ENCODE results near the gene ARHGAP15.
A peak's percentile ranks its signal among the peaks of the same experiment; 100 is the strongest.

Gene ARHGAP15

DNA sequence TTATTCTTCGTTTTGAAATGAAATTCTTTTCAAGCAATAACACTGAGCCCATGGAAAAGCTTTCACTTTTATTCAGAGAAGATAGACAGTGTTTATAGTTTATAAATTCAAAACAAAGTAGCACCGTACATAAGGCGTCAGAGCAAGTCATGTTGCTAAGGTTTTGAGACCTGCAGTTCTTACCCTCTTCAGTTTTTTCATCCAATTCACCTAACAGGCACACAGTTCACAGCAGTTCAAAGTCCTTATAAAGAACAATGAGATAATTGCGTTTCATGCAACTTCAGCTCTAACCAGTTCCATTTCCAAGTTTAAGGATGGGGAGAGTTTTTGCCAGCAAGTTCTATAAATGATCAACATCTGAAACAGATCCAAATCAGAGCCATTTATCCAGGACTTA lies 96.7 kb downstream of the ARHGAP15 start:
- no peak for DNase-seq (ENCODE audit: low read depth in 3 of 3)

DNA sequence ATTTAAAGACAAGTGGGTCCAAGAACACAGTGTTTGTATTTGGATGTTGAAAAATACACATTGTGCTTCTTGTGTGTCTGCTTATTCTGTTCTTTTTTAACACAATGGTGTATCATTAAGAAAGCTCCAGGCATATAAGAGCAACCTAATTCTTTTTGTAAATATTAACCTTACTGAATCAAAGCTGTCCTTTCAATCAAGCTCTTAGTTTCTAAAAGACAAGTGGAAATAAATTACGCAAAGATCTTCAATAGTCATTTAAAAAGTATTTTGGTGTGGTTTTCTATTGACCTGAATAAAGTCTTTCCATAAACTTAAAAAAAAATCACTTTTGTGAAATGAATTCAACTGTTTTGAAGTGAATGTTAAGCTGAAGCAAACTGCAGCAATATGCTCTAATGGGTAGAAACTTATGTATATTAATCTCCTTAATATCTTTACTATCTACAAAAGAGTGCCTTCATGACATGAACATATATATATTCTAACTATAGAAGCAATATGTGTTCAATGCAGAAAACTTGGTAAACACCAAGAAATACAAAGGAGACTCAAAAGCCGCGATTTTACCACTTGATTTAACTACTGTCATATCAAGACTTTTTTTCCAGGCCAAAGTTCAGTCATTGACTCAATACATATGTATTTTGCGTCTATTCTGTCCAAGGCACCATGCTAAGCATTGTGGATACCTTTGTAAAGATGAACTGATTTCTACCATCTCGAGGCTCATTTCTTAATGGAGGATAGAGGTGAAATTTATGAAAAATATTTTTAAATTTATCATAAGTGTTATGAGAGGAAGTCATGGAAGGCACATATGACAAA lies 97.7 kb downstream of the ARHGAP15 start:
- DNase-seq (ENCODE audit: low read depth in 3 of 3), result no peak

DNA sequence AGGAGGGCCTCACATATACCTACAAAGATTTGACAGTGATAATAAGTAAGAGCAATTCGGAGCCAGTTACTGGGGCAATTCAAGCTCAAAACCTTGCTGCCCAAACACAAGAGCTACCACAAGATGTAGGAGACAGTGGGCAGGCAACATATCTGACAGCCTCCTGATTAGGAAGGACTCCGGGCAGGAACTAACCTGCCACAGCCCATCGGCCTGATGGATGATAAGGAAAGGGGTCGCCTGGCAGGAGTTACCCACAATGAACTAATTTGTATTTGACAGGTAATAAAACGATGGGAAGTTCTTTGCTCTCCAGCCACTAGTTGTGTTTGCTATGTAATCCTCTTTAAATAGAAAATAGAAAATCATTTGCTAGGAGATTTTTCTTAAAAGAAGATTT lies 100.2 kb downstream of the ARHGAP15 start:
- DNase-seq (ENCODE audit: low read depth in 3 of 3), result no peak

DNA sequence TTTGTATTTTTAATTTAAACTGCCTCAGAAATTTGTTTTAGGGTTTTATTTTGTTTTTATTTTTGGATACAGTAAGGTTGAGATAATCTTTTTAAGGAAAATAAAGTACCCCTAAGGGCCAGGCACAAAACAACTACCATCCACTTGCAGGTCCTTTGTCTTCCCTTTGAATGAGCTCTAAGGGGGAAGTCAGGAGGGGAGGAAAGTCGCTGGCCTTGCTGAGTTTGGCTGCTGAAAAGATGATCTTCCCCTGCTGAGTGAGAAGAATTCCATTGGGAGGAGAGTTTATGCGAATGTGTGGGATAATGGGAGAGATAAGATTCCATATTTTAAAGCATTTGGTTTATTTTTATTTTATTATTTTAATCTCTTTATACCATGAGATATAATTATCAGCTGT lies 100.7 kb downstream of the ARHGAP15 start:
- DNase-seq (ENCODE audit: low read depth in 3 of 3), result no peak

DNA sequence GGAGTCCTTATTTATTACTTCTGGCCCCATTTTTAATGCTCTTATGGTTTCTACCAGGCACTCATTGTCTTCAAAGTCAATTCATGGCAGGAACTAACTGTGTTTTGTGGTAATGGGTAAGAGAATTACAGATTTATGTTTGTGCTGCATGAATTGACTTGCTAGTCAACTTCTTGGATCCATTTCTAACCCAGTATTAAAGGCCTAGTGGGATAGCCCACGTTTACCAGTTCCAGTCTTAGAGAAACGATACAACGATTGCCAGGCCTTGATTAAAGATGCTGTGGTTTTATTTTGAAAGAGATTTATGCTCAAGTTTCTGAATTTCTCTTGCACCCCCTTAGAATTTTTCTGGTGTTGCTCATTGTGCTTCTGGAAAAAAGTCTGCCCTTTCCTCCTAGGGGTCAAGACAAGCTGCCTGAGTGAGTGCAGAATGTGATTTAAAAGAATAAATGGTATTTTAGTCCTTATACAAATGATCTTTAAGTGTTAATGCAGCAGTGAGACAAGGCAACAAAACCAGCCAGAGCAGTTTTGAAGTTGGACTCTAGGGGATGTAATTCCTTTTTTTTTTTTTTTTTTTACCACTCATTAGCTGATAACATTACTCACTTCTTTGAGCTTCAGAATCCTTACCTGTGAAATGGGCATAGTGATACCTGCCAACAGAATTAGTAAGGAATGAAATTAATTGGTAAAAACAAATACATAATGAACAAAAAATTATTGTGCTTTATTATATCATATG lies 101.5 kb downstream of the ARHGAP15 start:
- DNase-seq (ENCODE audit: low read depth in 3 of 3), result no peak

DNA sequence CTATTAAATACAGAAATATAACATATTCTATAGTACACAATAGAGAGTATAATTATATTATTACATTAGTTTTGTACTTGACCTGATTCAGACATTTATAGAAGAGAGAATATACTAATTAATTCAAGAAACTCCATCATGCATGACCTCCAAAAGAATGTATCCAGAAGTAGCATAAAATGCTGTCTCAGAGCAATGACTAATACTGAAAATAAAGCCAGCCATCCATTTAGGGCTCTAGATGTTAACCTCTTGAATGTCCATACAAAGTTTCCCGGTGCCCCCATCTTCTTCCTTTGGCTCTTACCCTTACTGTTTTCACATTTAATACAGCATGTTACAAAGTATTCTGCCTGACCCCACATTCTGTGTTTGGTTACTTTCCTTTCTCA lies 102.0 kb downstream of the ARHGAP15 start:
- DNase-seq (ENCODE audit: low read depth in 3 of 3), result no peak

DNA sequence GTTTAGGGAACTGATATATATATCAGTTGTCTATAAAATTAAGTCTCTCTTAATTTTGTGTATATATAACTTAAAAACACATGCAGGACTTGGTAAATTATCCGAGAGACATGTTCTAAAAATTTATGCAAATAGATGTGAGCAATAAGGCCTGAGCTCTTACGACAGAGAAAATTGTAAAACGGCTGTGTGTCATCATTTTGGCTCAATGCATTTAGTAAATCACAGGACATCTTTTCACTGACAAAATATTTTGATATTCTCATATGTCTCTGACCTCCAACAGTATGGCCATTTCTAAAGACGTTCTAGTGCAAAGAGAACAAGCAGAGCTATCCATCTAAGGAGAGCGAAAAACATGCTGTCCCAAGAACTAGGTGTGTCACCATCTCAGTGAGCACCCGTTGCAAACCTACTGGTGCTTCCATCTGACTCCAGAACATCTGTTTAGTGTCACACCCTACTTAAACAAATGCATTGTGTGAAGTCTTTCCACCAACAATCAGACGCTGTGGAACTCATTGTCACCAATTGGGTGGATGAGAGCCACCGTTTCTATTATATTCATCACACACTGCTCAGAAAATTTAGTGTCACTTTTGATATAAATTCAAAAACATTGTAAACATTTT lies 108.0 kb downstream of the ARHGAP15 start:
- DNase-seq (ENCODE audit: low read depth in 3 of 3), result no peak

DNA sequence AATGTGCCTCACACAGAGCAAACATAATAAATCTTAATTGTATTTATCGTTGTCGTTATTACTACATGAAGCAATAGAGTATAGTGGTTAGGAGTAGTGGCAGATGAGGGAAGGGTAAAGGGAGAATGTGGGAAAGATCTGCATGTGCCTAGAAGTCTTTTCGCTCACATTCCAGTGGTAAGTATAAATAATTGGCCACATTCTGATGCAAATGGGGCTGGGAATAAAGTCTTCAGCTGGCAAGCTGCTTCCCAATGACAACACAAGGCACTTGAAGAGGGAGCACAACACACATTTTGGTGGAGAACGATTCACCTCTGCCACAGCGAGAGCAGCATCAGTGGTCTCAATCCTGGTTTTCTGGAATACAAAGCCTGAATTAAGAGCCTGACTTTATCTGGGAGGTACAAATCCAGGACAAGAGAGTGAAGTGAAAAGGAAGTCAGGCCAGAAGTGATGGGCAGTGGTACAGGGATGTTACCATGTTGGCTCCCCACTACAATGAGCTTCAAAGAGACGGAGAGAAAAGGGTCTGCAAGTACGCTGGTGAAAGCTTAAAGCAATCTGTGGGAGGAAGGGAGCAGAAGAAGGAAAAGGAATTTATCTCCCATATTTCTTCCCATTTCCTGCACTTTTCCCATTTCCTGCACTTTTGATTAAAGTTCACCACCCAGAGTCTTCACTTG lies 112.3 kb downstream of the ARHGAP15 start:
- DNase-seq (ENCODE audit: low read depth in 3 of 3), result no peak

DNA sequence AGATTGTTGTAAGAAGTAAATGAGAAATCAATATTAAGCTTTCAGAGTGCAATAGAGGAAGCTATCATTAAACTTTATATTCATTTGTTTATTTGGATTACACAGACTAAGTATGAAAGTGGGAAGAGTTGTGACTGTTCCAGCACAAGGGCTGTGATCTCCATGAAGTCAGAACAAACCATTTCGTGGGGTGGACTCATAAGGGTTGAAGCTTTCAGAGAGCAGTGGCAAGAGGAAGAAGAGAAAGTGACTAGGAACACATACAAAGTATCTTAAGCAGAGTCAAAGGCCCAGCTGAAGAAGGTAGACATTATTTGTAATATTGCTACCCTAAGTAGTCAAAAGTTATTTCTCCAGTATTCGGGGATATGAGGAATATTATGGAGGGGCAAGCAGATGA lies 117.0 kb downstream of the ARHGAP15 start:
- DNase-seq (ENCODE audit: low read depth in 3 of 3), result no peak

DNA sequence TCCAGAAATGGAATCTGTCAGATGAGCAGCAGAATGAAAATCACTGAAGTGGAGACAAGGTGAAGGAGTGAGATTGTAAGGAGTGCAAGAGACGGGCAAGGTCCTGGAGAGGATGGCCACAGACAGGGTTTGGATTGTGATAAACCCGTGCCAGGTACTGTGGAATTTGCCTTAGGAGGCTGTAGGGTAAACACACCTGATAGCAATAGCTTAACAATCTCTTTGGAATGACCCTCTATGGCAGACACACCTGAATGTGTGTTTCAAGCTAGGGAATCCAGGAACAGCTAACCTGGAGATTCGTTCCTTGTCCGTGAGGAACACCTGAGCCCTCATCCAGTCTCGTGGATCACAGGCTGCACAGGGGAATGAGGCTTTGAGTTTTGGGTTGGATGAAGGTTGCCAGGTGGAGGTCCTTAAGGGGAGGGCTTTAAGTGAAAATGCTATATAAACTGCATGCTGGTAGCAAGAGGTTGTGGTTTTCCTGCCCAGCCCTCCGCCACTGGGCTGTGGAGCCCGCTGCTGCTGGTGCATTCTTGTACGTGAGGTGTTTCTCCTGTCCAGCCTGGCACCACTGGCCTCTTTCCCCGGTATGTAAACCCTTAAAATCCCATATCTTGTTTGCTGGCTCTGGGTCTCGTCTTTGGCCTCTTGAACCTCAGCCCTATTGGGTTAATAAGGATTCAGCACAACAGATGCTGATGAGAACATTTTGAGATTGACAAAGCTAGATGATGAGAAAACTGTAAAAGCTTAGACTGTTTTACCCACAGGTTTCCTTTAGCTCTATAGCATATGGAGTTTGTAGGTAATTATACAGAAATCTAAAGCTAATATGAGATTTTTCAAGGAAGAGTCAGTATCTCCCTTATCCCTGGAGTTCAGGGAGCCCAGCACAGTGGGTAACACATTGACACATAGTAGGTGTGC lies 117.9 kb downstream of the ARHGAP15 start:
- DNase-seq (ENCODE audit: low read depth in 3 of 3), result no peak

DNA sequence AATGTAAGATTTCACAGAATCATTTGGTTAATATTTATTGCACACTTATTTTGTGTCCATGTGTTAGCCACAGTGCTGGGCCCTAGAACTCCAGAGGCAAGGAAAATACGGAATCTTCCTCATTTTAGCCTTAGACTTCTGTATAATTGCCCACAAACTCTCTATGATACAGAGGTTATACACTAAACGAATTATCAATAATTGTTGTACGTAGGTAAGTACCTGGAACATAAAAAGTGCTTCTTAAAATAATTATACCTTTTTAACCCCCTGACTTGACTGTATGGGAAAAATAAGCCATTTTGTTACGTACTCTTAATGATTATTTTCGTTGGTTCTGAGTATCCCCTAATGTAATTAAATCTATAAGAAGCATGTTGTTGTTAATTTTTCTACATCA lies 119.4 kb downstream of the ARHGAP15 start:
- DNase-seq (ENCODE audit: low read depth in 3 of 3), result no peak

DNA sequence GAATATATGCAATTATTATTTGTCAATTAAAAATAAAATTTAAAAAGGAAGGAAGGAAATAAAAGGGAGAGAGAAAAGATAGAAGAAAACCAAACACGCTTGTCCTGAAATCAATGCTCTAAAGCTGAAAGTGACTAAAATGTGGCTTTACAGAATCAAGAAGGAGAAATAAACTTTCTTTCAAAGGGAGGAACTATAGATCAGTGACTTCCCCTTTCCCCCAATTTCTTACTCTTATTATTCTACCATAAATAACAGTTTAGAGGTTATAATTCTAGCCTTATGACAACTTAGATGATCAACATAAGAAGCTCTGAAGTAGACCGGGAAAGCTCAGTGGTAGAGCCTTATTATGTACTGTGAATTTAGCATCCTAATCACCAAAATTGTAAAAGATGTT lies 122.5 kb downstream of the ARHGAP15 start:
- no peak for DNase-seq (ENCODE audit: low read depth in 3 of 3)

DNA sequence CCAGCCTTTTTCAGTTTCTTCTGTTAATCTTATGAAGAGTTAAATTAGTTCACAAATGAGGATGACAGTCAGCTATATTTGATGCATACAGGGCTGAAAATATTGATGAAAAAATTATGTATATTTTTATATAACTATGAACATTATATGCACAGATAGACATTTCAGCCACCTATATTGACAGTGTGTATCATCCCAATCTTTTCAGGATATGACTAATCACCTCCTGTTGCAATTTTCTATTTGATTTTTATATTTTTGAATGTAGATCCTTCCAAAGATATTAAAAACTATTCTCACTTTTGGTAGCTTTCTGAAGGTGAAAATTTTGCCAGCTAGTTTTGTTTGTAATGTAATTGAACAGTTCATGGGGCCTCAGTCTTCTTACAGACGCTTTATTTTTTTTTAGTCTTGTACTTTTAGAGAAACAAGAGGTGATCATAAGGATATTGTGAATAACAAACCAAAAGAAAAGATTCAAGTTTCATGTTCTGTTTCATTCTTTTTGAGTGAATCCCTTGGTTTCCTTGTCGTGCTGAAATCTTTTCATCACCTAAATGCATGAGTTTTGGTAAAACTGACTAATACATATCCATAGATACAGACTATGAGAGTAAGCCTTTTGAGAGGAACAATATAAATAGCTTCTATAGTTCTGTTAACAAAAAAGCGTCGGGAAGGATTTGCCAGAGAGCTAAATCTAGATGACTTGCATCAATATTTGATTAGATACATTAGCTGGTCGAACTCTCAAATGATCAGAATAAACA lies 123.1 kb downstream of the ARHGAP15 start:
- DNase-seq (ENCODE audit: low read depth in 3 of 3), result no peak

DNA sequence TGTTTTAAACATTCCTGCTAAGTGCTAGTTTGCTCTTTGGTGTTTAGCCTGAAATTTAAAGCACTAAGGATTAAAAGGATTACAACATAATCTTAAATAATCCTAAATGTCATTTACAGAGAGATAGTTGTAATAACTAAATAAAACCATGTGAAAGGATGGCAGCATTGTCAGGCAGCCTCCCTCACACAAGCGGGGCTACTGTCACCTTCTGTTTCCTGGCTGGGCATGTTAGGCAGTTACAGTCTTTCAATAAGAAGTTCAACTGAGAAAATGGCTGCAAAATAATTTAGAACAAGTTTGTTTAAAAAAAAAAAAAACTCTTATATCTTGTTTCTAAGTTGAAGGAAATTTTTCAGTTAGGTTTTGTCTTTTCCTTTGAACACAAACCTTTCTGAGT lies 124.9 kb downstream of the ARHGAP15 start:
- no peak for DNase-seq (ENCODE audit: low read depth in 3 of 3)

DNA sequence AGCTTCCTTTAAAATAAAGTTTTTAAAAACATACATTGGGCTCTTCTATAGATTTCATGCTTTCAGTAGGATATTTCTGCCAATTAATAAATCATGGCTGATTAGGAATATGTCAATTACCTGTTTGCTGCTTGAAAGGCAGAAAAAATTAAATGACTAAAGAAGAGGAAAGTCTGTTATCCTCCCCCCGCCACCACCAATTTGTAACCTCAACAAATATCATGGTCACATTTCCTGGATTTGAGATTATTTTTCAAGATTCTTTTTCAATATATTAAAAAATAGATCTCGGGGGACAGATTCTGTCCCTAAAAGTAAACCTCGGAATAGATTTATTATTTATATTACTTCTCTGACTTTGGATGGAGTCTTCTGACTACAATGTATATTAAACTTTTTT lies 125.9 kb downstream of the ARHGAP15 start:
- DNase-seq (ENCODE audit: low read depth in 3 of 3), result no peak

DNA sequence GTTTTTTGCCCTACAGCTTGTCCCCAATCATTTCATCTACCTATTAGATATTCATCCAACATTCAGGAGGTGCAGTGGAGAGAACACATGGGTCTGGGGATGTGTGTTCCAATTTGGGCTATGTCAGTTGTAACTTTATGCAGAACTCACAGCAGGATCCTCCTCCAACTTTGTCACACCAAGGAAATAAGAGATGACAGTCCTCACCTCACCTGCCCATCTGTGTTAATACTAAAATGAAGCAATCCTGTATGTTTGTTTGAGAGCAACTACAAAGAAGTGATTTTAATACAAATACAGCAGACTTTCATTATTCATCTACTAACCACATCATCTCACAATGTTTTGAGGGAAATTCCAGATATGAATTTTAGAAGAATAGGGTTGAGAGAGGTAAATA lies 126.7 kb downstream of the ARHGAP15 start:
- DNase-seq (ENCODE audit: low read depth in 3 of 3), result no peak

DNA sequence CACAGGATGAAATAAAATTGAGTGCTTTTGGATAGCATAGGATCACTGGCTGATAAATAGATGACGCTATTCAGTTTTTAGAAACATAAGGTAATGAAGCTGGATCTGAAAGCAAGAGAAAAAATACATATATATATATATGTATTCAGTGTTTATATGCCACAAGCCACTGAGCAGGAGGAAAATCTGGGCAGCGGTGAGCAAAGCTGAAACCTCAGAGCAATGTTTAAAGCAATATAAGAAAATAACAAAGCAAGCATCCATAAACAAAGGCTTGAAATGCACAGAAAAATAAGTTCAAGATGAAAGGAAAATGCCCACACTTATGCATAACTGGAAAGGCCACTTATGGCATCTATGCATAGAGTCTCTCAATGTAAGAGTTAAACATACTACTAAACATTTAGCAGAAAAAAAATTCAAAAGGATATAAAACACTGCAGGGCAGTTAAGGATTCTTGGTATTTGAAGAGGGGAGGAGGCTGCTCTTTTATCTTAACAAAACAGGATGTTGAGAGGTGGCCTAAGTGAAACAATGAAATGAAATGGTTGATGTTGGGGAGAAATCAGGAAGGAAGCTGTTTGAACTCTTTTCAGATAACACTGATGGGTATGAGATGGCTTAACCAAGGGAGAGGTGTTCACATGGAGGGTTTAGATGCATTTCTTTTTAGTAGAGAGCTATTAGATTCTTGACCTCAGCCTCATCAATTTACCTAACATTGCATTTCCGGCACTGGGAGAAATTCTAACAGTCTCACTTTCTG lies 129.1 kb downstream of the ARHGAP15 start:
- no peak for DNase-seq (ENCODE audit: low read depth in 3 of 3)

DNA sequence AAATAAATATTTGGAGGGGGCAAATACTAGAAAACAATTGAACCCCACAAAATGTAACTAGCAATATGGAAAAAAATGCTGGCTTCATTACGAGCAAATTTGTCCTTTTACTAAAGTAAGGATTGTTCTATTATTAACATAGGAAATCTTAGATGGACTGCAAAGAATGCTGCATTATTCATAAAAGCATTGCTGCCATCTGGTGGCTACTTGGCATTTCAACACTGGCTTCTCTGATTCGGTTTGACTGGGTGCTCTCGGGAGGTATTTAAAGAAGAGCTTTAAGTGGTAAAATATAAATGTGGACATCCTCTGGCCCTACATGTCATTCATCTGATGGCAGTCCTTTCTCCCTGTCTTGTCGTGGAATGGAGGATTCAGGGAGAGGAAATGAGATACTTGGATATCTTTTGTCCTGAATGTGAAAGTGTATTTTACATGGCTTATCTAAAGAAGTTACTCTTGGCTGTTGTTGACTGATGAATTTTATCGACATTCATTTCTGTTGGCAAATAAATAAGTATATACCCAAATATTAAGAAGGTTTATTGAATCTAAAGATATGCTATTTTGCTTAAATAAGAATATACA lies 130.2 kb downstream of the ARHGAP15 start:
- DNase-seq (ENCODE audit: low read depth in 3 of 3), result peak; percentile 46 to 53 (median 52)

DNA sequence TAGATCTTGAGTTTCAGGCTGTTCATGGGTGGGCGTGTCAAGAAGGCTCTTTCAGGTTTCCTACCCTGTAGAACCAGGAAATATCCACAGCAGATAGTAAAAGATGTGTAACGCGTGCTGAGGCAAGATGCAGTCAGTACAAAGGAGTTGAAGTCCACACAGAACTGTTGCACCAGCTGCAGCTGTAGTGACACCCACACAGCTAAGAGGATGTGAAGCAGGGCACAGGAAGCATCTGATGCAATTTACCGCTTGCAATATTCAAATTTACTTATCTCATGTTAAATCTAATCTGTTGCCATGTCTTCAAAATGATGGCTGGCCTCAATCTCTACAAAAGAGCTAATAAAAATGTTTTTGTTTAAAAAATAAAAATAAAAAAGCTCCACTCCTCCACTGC lies 132.8 kb downstream of the ARHGAP15 start:
- no peak for DNase-seq (ENCODE audit: low read depth in 3 of 3)
